ENCODE results near the gene VNN1.

Gene VNN1

DNA sequence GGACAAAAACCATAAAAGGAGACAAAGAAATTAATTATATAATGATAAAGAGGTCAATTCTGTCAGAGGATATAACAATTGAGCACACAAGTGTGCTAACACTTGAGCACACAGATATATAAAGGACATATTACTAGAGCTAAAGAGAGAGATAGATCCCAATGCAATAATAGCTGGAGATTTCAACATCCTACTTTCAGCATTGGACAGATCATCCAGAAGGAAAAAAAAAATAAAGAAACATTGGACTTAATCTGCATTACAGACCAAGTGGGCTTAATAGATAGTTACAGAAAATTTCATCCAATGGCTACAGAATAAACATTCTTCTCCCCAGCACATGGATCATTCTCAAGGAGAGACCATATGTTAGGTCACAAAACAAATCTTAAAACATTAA, 9.9 kb downstream of the VNN1 start:
- Histone ChIP-seq H3K9ac (ENCODE audit: low read depth, low read length) (no peak overlapping the region), H3K27me3 (ENCODE audit: insufficient read depth, low read length, poor library complexity) (no peaks in the 10 kb centered on the region), H3K4me1 (ENCODE audit: insufficient read depth, low read length) (no peaks in the 10 kb centered on the region), H3K79me2 (ENCODE audit: insufficient read depth, low read length) (no peaks in the 10 kb centered on the region), H3K4me3 (ENCODE audit: low read depth in 1 of 2, low read length in 2 of 2) (no peak overlapping the region), H3K4me2 (ENCODE audit: insufficient read depth, low read length) (no peak overlapping the region), H2AFZ (ENCODE audit: low read depth, low read length) (no peak overlapping the region), H4K20me1 (ENCODE audit: insufficient read depth, low read length) (no peaks in the 10 kb centered on the region), H3K9me3 (ENCODE audit: insufficient read depth, low read length, severe bottlenecking) (no peaks in the 10 kb centered on the region), H3K27ac (ENCODE audit: low read length) (no peak overlapping the region), H3K36me3 (ENCODE audit: insufficient read depth, low read length) (no peaks in the 10 kb centered on the region)
- DNase-seq (no peak), ATAC-seq (ENCODE audit: insufficient read depth, low read depth) (no peak)
- TF ChIP-seq EZH2 (IDR thresholded peaks at IDR 0.05; ENCODE audit: borderline replicate concordance, low read depth, low read length, severe bottlenecking): no peak
- no peak for TF ChIP-seq CTCF (IDR thresholded peaks at IDR 0.05; ENCODE audit: borderline replicate concordance, extremely low read depth, low read length, poor library complexity, severe bottlenecking)

- H3K79me2 ChIP-seq (ENCODE audit: insufficient read depth, low read length): no peaks in the 10 kb centered on the region
- H3K9me3 ChIP-seq (ENCODE audit: insufficient read depth, low read length, severe bottlenecking): no peaks in the 10 kb centered on the region
- H3K4me2 ChIP-seq (ENCODE audit: insufficient read depth, low read length): no peak overlapping the region
- no peak for ATAC-seq (ENCODE audit: insufficient read depth, low read depth)
- H3K9ac ChIP-seq (ENCODE audit: low read depth, low read length): no peak overlapping the region
- TF ChIP-seq EZH2 (IDR thresholded peaks at IDR 0.05; ENCODE audit: borderline replicate concordance, low read depth, low read length, severe bottlenecking): no peak
- no peak for TF ChIP-seq CTCF (IDR thresholded peaks at IDR 0.05; ENCODE audit: borderline replicate concordance, extremely low read depth, low read length, poor library complexity, severe bottlenecking)
- H2AFZ ChIP-seq (ENCODE audit: low read depth, low read length): no peak overlapping the region
- no peaks in the 10 kb centered on the region for H3K27me3 ChIP-seq (ENCODE audit: insufficient read depth, low read length, poor library complexity)
- no peak overlapping the region for H3K27ac ChIP-seq (ENCODE audit: low read length)
- H3K36me3 ChIP-seq (ENCODE audit: insufficient read depth, low read length): no peaks in the 10 kb centered on the region
- no peaks in the 10 kb centered on the region for H4K20me1 ChIP-seq (ENCODE audit: insufficient read depth, low read length)
- no peak overlapping the region for H3K4me3 ChIP-seq (ENCODE audit: low read depth in 1 of 2, low read length in 2 of 2)
- no peak for DNase-seq
- H3K4me1 ChIP-seq (ENCODE audit: insufficient read depth, low read length): no peaks in the 10 kb centered on the region
These were observed 15.2 kb downstream of the VNN1 start for GRCh38 chr6:132698608-132699007.

DNA sequence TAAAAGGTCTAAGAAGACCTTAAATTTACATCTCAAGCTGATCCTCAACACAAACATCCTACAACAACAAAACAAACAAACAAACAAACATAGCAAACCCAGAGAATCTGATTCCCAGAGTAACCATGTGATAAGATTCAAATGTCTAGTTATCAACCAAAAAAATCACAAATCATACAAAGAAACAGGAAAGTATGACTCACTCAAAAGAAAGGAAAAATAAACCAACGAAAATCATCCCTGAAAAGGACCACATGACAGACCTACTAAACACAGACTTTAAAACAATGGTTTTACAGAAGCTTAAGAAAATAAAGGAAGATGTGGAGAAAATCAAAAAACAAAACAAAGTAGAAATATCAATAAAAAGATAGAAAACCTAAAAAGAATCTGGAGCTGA, 18.1 kb downstream of the VNN1 start:
- DNase-seq (no peak), ATAC-seq (ENCODE audit: insufficient read depth, low read depth) (no peak)
- H2AFZ ChIP-seq (ENCODE audit: low read depth, low read length): no peak overlapping the region
- no peaks in the 10 kb centered on the region for H3K4me1 ChIP-seq (ENCODE audit: insufficient read depth, low read length)
- H3K36me3 ChIP-seq (ENCODE audit: insufficient read depth, low read length): no peaks in the 10 kb centered on the region
- no peaks in the 10 kb centered on the region for H3K79me2 ChIP-seq (ENCODE audit: insufficient read depth, low read length)
- no peaks in the 10 kb centered on the region for H4K20me1 ChIP-seq (ENCODE audit: insufficient read depth, low read length)
- no peak overlapping the region for H3K9ac ChIP-seq (ENCODE audit: low read depth, low read length)
- no peak for TF ChIP-seq CTCF (IDR thresholded peaks at IDR 0.05; ENCODE audit: borderline replicate concordance, extremely low read depth, low read length, poor library complexity, severe bottlenecking)
- no peak for TF ChIP-seq EZH2 (IDR thresholded peaks at IDR 0.05; ENCODE audit: borderline replicate concordance, low read depth, low read length, severe bottlenecking)
- H3K9me3 ChIP-seq (ENCODE audit: insufficient read depth, low read length, severe bottlenecking): no peaks in the 10 kb centered on the region
- H3K27me3 ChIP-seq (ENCODE audit: insufficient read depth, low read length, poor library complexity): no peaks in the 10 kb centered on the region
- H3K4me2 ChIP-seq (ENCODE audit: insufficient read depth, low read length): no peak overlapping the region
- H3K27ac ChIP-seq (ENCODE audit: low read length): no peak overlapping the region
- no peak overlapping the region for H3K4me3 ChIP-seq (ENCODE audit: low read depth in 1 of 2, low read length in 2 of 2)

DNA sequence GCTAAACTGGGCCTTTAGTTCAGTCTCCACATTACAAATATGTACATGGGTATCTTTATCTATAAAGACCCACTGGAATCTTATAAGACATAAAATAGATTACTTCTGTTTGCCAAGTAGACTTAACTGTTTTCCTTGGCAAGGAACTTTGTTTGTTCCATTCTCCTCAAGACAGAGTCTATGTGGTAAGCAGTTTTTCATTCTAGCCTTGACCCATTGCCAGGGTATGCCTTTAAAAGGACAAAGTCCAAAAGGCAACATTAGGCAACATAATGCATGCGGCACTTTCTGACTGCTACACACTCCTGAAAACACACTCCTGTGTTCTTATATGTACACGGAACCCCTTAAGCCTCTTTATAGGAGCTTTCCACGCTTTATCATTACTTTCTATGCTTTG, 20.4 kb downstream of the VNN1 start:
- H3K9me3 ChIP-seq (ENCODE audit: insufficient read depth, low read length, severe bottlenecking): no peaks in the 10 kb centered on the region
- no peaks in the 10 kb centered on the region for H4K20me1 ChIP-seq (ENCODE audit: insufficient read depth, low read length)
- no peak for TF ChIP-seq EZH2 (IDR thresholded peaks at IDR 0.05; ENCODE audit: borderline replicate concordance, low read depth, low read length, severe bottlenecking)
- no peak for TF ChIP-seq CTCF (IDR thresholded peaks at IDR 0.05; ENCODE audit: borderline replicate concordance, extremely low read depth, low read length, poor library complexity, severe bottlenecking)
- no peaks in the 10 kb centered on the region for H3K79me2 ChIP-seq (ENCODE audit: insufficient read depth, low read length)
- no peak overlapping the region for H2AFZ ChIP-seq (ENCODE audit: low read depth, low read length)
- H3K4me1 ChIP-seq (ENCODE audit: insufficient read depth, low read length): no peaks in the 10 kb centered on the region
- ATAC-seq (ENCODE audit: insufficient read depth, low read depth): no peak
- H3K27ac ChIP-seq (ENCODE audit: low read length): no peak overlapping the region
- H3K4me3 ChIP-seq (ENCODE audit: low read depth in 1 of 2, low read length in 2 of 2): no peak overlapping the region
- no peak overlapping the region for H3K9ac ChIP-seq (ENCODE audit: low read depth, low read length)
- no peaks in the 10 kb centered on the region for H3K36me3 ChIP-seq (ENCODE audit: insufficient read depth, low read length)
- H3K27me3 ChIP-seq (ENCODE audit: insufficient read depth, low read length, poor library complexity): no peaks in the 10 kb centered on the region
- H3K4me2 ChIP-seq (ENCODE audit: insufficient read depth, low read length): no peak overlapping the region
- no peak for DNase-seq

All from DND-41 (cell line).